ENCODE data around the gene CFAP100.

DNA sequence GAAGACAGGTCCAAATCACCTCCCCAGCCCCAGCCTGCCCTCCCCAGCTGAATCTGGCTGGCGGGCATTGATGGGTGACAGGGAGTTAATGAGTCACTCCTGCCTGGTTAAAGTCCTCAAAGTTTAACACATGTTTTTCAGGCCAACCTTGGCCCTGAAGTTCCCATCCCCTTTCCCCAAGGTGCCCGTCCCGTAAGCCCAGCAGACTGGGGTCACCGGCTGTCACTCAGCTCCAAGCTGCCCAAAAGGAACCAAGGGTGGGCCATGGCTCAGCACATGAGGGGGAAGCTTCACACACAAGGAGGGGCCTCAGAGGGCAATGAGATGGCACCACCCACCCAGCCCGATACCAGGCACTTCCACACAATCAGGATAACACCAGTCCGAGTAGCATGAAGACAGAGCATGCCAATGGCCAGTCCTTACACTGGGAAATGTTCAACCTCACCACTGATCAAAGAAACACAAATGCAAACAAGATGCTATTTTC lies 27.3 kb upstream of the CFAP100 start:
- TF ChIP-seq, protein P1, sequence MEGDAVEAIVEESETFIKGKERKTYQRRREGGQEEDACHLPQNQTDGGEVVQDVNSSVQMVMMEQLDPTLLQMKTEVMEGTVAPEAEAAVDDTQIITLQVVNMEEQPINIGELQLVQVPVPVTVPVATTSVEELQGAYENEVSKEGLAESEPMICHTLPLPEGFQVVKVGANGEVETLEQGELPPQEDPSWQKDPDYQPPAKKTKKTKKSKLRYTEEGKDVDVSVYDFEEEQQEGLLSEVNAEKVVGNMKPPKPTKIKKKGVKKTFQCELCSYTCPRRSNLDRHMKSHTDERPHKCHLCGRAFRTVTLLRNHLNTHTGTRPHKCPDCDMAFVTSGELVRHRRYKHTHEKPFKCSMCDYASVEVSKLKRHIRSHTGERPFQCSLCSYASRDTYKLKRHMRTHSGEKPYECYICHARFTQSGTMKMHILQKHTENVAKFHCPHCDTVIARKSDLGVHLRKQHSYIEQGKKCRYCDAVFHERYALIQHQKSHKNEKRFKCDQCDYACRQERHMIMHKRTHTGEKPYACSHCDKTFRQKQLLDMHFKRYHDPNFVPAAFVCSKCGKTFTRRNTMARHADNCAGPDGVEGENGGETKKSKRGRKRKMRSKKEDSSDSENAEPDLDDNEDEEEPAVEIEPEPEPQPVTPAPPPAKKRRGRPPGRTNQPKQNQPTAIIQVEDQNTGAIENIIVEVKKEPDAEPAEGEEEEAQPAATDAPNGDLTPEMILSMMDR (IDR thresholded peaks at IDR 0.05): no peak
- no peak for TF ChIP-seq POLR2A (IDR thresholded peaks at IDR 0.05)
